ENCODE data around the gene ANXA5.

DNA sequence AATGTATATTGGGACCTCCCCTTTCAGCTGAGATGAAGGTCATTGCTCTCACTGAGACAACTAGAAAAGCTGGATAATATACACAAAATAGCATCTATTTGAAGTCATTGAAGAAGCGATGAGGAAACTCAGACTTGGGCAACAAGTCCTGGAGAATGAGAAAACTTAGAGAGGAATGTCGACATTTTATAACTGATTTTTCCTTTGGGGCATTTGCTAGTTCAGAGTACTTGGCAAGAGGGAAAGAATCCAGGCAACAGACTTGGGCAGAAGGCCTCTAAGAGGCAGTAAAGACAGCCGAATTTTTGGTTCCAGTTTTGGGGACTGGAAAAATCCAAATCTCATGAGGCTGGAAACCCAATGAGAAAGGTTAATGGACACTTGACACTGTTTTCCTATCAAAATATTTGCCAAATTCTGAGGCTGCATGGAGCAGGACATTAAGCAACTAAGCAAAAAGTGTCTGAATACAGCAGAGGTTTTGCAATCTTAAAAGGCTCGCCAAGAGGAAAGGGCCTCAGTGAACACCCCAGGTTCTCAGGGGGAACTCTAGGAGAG is 21.0 kb upstream of the ANXA5 start:
- TF ChIP-seq, protein P1, sequence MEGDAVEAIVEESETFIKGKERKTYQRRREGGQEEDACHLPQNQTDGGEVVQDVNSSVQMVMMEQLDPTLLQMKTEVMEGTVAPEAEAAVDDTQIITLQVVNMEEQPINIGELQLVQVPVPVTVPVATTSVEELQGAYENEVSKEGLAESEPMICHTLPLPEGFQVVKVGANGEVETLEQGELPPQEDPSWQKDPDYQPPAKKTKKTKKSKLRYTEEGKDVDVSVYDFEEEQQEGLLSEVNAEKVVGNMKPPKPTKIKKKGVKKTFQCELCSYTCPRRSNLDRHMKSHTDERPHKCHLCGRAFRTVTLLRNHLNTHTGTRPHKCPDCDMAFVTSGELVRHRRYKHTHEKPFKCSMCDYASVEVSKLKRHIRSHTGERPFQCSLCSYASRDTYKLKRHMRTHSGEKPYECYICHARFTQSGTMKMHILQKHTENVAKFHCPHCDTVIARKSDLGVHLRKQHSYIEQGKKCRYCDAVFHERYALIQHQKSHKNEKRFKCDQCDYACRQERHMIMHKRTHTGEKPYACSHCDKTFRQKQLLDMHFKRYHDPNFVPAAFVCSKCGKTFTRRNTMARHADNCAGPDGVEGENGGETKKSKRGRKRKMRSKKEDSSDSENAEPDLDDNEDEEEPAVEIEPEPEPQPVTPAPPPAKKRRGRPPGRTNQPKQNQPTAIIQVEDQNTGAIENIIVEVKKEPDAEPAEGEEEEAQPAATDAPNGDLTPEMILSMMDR (IDR thresholded peaks at IDR 0.05; ENCODE audit: poor library complexity): no peak
- TF ChIP-seq EZH2 (IDR thresholded peaks at IDR 0.05; ENCODE audit: borderline replicate concordance): no peak
- no peak for TF ChIP-seq EZH2phosphoT487 (IDR thresholded peaks at IDR 0.05; ENCODE audit: low read depth, severe bottlenecking, unreplicated experiment)

Data from hepatocyte (in vitro differentiated cells).